Nephron (organoid): ENCODE results near the gene NR1I3.

Experiments used
- H3K27ac Mint-ChIP-seq, 3 experiments: 2 replicates each; pipeline ENCODE4 v1.8.0; 2020; ENCODE audit warnings: mixed read lengths in 3 of 3, mild to moderate bottlenecking in 2 of 3, moderate library complexity in 1 of 3
- H3K27me3 Mint-ChIP-seq: 2 replicates; pipeline ENCODE4 v1.8.0; 2021; ENCODE audit warnings: low read depth, mild to moderate bottlenecking, moderate library complexity, mixed read lengths
- H3K36me3 Mint-ChIP-seq: 2 replicates; pipeline ENCODE4 v1.8.0; 2020; ENCODE audit warnings: low read depth, mixed read lengths
- H3K4me1 Mint-ChIP-seq: 2 replicates; pipeline ENCODE4 v1.8.0; 2020; ENCODE audit warnings: mixed read lengths
- H3K4me3 Mint-ChIP-seq, 3 experiments: 2 replicates each; pipeline ENCODE4 v1.8.0; 2020; ENCODE audit warnings: mild to moderate bottlenecking in 3 of 3, mixed read lengths in 3 of 3, moderate library complexity in 2 of 3
- H3K9me3 Mint-ChIP-seq: 2 replicates; pipeline ENCODE4 v1.8.0; 2020; ENCODE audit warnings: mixed read lengths
- CTCF ChIP-seq, 3 experiments: fragments of 200-600 bp; sonication (generic); IDR thresholded peaks; one replicate each; pipeline ENCODE4 v1.5.0; 2021; ENCODE audit warnings: antibody characterized with exemption in 3 of 3; ENCODE audit not compliant: unreplicated experiment in 3 of 3

NR1I3 gene

GRCh38 chr1:161182214-161182613, 55.8 kb downstream of the NR1I3 start:
- no peak for TF ChIP-seq CTCF (IDR thresholded peaks at IDR 0.05; ENCODE audit: unreplicated experiment in 3 of 3)
- no peaks in the 10 kb centered on the region for H3K36me3 Mint-ChIP-seq
- H3K4me3 Mint-ChIP-seq, result no peak overlapping the region
- no peak overlapping the region for H3K27ac Mint-ChIP-seq
- no peaks in the 10 kb centered on the region for H3K9me3 Mint-ChIP-seq
- H3K4me1 Mint-ChIP-seq, result peaks cover 22% of the 10 kb centered on the region
- H3K27me3 Mint-ChIP-seq, result no peaks in the 10 kb centered on the region

GRCh38 chr1:161180639-161181038, 57.4 kb downstream of the NR1I3 start:
- Mint-ChIP-seq H3K27ac (no peak overlapping the region), H3K4me3 (no peak overlapping the region), H3K27me3 (no peaks in the 10 kb centered on the region), H3K36me3 (peaks cover 4% of the 10 kb centered on the region), H3K9me3 (no peaks in the 10 kb centered on the region), H3K4me1 (peaks cover 30% of the 10 kb centered on the region)
- peak in 1 of 3 experiments; percentile 14 for TF ChIP-seq CTCF (IDR thresholded peaks at IDR 0.05; ENCODE audit: unreplicated experiment in 3 of 3)

- no peak for TF ChIP-seq CTCF (IDR thresholded peaks at IDR 0.05; ENCODE audit: unreplicated experiment in 3 of 3)
- H3K36me3 Mint-ChIP-seq, result peaks cover 9% of the 10 kb centered on the region
- no peaks in the 10 kb centered on the region for H3K9me3 Mint-ChIP-seq
- H3K27me3 Mint-ChIP-seq, result no peaks in the 10 kb centered on the region
- no peak overlapping the region for H3K27ac Mint-ChIP-seq
- H3K4me1 Mint-ChIP-seq, result peaks cover 30% of the 10 kb centered on the region
- H3K4me3 Mint-ChIP-seq, result peak overlapping the region; percentile 42 to 78 (median 64)
Observed at GRCh38 chr1:161179698-161180097, 58.3 kb downstream of the NR1I3 start.
